Thyroid gland (tissue), 4 donors: ENCODE results near the gene BHLHA15. TPM values are rescaled to one million over a fixed set of nuclear protein-coding genes. Genes with fewer than 3 reads are reported as not detected.

Experiments used
- DNase-seq, 2 donors: peaks; one replicate each; pipeline ENCODE4 v3.0.0-alpha.2; 2019
- H3K27ac ChIP-seq, 3 donors: fragments of 200-600 bp; sonication (generic); 1 replicate in 2 of 3; 2 replicates in 1 of 3; pipeline ENCODE4 v1.5.1; 2016 to 2019; ENCODE audit warnings: mild to moderate bottlenecking in 1 of 3, moderate library complexity in 1 of 3
- H3K27me3 ChIP-seq: fragments of 200-600 bp; sonication (generic); one replicate; pipeline ENCODE4 v1.5.1; 2019
- H3K36me3 ChIP-seq, 2 donors: fragments of 200-600 bp; sonication (generic); one replicate each; pipeline ENCODE4 v1.5.1; 2016 to 2019
- H3K4me1 ChIP-seq, 2 donors: fragments of 200-600 bp; sonication (generic); one replicate each; pipeline ENCODE4 v1.5.1; 2017 to 2019
- H3K4me3 ChIP-seq, 3 donors: fragments of 200-600 bp; sonication (generic); replicated peaks in 1 of 3; 1 replicate in 2 of 3; 2 replicates in 1 of 3; pipeline ENCODE4 v1.5.1; 2016; ENCODE audit warnings: mild to moderate bottlenecking in 1 of 3
- H3K9me3 ChIP-seq: fragments of 200-600 bp; sonication (generic); one replicate; pipeline ENCODE4 v1.5.1; 2017
- POLR2A ChIP-seq, 2 donors: fragments of 450-650 bp; IDR thresholded peaks; one replicate each; pipeline ENCODE4 v1.6.1; 2017; ENCODE audit warnings: antibody characterized with exemption in 2 of 2, mild to moderate bottlenecking in 2 of 2, moderate library complexity in 1 of 2
- WGBS, 2 donors: methylation state at CpG; one replicate each; pipeline ENCODE4 v1.1.5; 2017; 5-methylcytosine and 5-hydroxymethylcytosine counted together
- intact Hi-C: fragments of 100-400 bp; cut with DNase I; formaldehyde crosslinking; loops from one replicate; pipeline ENCODE4 v1.15.1; 2023
- total RNA-seq, 4 donors: library from RNA; depleted of rRNA; stranded (reverse); fragments of >200 nt; gene quantifications; one replicate each; pipeline ENCODE4 v1.2.3, GENCODE V29; 2016
- TF ChIP-seq, protein P1 (sequence below), 6 experiments: fragments of 200-600 bp in 3 of 6; fragments of 450-650 bp in 3 of 6; sonication (generic) in 3 of 6; IDR thresholded peaks; one replicate each; pipeline ENCODE4 v1.5.1; 2016 to 2019; ENCODE audit warnings: antibody characterized with exemption in 6 of 6, mild to moderate bottlenecking in 2 of 6, inconsistent platforms in 1 of 6, moderate library complexity in 1 of 6

The BHLHA15 gene
- total RNA-seq, 4 donors from 2014 or later = 1.2 to 8.7 (median 1.9) TPM; not detected in 1

GRCh38 chr7:98232263-98232585, 21.0 kb downstream of the BHLHA15 start:
- Histone ChIP-seq H3K4me3 (no peak overlapping the region), H3K36me3 (peaks cover 0 to 9% of the 10 kb centered on the region in 2 donors), H3K4me1 (no peaks in the 10 kb centered on the region), H3K27ac (no peak overlapping the region), H3K9me3 (no peaks in the 10 kb centered on the region), H3K27me3 (no peaks in the 10 kb centered on the region)
- 90 to 93% methylated on average over 3 to 6 of the region's 8 CpGs for WGBS, 2 donors
- intact Hi-C loops = no loop called here
- DNase-seq = no peak
- TF ChIP-seq, protein P1, sequence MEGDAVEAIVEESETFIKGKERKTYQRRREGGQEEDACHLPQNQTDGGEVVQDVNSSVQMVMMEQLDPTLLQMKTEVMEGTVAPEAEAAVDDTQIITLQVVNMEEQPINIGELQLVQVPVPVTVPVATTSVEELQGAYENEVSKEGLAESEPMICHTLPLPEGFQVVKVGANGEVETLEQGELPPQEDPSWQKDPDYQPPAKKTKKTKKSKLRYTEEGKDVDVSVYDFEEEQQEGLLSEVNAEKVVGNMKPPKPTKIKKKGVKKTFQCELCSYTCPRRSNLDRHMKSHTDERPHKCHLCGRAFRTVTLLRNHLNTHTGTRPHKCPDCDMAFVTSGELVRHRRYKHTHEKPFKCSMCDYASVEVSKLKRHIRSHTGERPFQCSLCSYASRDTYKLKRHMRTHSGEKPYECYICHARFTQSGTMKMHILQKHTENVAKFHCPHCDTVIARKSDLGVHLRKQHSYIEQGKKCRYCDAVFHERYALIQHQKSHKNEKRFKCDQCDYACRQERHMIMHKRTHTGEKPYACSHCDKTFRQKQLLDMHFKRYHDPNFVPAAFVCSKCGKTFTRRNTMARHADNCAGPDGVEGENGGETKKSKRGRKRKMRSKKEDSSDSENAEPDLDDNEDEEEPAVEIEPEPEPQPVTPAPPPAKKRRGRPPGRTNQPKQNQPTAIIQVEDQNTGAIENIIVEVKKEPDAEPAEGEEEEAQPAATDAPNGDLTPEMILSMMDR (IDR thresholded peaks at IDR 0.05) = no peak
- no peak for TF ChIP-seq POLR2A (IDR thresholded peaks at IDR 0.05)

GRCh38 chr7:98232799-98233198, 21.6 kb downstream of the BHLHA15 start:
- H3K27ac ChIP-seq = no peak overlapping the region
- TF ChIP-seq, protein P1 (IDR thresholded peaks at IDR 0.05) = no peak
- TF ChIP-seq POLR2A (IDR thresholded peaks at IDR 0.05) = no peak
- 93 to 95% methylated on average over 13 to 16 of the region's 16 CpGs for WGBS, 2 donors
- H3K27me3 ChIP-seq = no peaks in the 10 kb centered on the region
- DNase-seq = no peak
- no peak overlapping the region for H3K4me3 ChIP-seq
- peaks cover under 1 to 9% of the 10 kb centered on the region in 2 donors for H3K36me3 ChIP-seq
- H3K9me3 ChIP-seq = no peaks in the 10 kb centered on the region
- no peaks in the 10 kb centered on the region for H3K4me1 ChIP-seq
- intact Hi-C loops = no loop called here

- Histone ChIP-seq H3K36me3 (peaks cover 6 to 9% of the 10 kb centered on the region in 2 donors), H3K4me1 (no peaks in the 10 kb centered on the region), H3K9me3 (no peaks in the 10 kb centered on the region), H3K4me3 (no peak overlapping the region), H3K27ac (no peak overlapping the region), H3K27me3 (no peaks in the 10 kb centered on the region)
- intact Hi-C loops = no loop called here
- DNase-seq = no peak
- 90 to 91% methylated on average over 15 to 29 of the region's 32 CpGs for WGBS, 2 donors
- TF ChIP-seq, protein P1 (IDR thresholded peaks at IDR 0.05) = no peak
- no peak for TF ChIP-seq POLR2A (IDR thresholded peaks at IDR 0.05)
Observed at GRCh38 chr7:98233219-98234070, 22.2 kb downstream of the BHLHA15 start.

DNA sequence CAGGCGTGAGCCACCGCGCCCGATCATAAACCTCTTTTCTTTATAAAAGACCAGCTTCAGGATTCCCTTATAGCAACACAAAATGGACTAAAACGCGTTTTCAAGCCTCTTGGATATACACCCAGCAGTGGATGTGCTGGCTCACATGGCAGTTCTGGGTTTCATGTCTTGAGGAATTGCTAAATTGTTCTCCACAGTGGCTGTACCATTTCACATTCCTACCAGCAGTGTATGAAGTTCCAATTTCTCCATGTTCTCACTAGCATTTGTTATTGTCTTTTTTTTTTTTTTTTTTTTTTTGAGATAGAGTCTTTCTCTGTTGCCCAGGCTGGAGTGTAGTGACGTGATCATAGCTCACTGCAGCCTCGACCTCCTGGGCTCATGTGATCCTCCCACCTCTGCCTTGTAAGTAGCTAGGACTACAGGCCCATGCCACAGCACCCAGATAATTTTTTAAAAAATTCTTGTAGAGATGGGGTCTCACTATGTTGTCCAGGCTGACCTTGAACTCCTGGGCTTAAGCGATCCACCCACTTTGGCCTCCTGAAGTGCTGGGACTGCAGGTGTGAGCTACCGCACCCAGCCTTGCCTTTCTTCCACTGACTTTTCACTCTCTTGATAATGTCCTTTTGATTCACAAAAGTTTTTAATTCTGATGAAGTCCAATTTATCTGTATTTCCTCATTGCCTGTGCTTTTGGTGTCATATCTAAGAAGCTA, 23.3 kb downstream of the BHLHA15 start:
- Histone ChIP-seq H3K27me3 (no peaks in the 10 kb centered on the region), H3K4me1 (no peaks in the 10 kb centered on the region), H3K4me3 (no peak overlapping the region), H3K27ac (no peak overlapping the region), H3K9me3 (no peaks in the 10 kb centered on the region), H3K36me3 (peaks cover 6 to 9% of the 10 kb centered on the region in 2 donors)
- intact Hi-C loops = no loop called here
- WGBS, 2 donors = 97% methylated on average over 10 of the region's 10 CpGs
- TF ChIP-seq POLR2A (IDR thresholded peaks at IDR 0.05) = no peak
- TF ChIP-seq, protein P1 (IDR thresholded peaks at IDR 0.05) = no peak
- DNase-seq = no peak

DNA sequence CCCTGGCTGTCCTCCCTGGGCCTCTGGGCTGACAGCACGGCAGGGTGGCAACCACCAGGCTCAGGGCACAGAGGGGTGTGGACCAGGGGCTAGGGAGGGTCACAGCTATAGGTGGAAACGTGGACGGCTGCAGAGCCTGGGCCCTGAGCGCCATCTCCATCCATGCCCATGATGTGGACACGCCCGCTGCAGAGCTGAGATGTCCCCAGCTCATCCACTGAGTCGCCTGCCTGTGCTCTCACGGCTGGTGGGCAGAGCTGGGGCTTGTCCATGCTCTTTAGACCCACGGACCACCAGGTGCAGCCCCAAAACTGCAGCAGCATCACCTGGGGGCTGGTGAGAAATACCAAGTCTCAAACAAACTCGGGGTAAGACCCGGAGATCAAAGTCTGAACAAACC, 24.7 kb downstream of the BHLHA15 start:
- Histone ChIP-seq H3K9me3 (no peaks in the 10 kb centered on the region), H3K4me1 (no peaks in the 10 kb centered on the region), H3K4me3 (no peak overlapping the region), H3K27me3 (no peaks in the 10 kb centered on the region), H3K36me3 (peaks cover 6% of the 10 kb centered on the region in 2 donors), H3K27ac (no peak overlapping the region)
- intact Hi-C loops = no loop called here
- 89 to 95% methylated on average over 8 to 11 of the region's 11 CpGs for WGBS, 2 donors
- DNase-seq = no peak
- TF ChIP-seq, protein P1 (IDR thresholded peaks at IDR 0.05) = no peak
- TF ChIP-seq POLR2A (IDR thresholded peaks at IDR 0.05) = no peak
